ENCODE measurements around the gene CDK15. TPM values are rescaled to one million over a fixed set of nuclear protein-coding genes. Genes with fewer than 3 reads are reported as not detected.
"Not testable (repeated sequence)": the region's sequence is repeated elsewhere in the genome, so short reads cannot be mapped to it uniquely, and the experiment has no call there.

The CDK15 gene
- total RNA-seq, 1 donor from 2014 or later, result not detected

DNA sequence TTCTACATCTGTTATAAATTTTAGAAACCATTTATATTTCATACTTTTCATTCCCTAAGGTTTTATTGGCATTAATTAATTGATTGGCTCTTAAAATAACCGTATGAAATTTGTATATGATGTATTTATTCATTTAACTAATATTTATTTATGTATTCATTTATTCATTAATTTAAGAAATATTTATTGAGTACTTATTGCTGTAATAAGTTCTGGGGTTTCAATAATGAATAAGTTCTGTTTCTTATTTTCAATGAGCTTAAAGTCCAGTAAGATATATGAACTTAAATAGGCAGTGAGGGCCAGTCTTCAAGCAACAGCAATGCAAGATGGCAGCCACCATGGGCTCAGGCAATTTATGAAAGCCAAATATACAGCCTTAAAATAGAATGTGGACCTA is 17.9 kb downstream of the CDK15 start:
- intact Hi-C loops (cut with micrococcal nuclease), result no loop called here

DNA sequence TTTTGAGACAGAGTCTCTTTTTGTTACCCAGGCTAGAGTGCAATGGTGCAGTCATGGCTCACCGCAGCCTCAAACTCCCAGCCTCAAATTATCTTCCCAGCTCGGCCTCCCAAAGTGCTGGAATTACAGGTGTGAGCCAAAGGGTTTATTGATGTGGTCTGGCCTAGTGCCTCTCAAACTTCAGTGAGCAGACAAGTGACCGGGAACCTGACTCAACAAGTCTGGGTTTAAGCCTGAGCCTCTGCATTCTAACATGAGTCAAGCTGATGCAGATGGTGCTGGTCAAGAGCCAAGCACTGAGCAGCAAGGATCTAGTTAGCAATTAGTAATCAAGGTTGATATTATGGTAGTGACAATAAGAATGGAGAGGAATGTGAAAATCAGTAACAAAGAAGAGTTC is 21.3 kb downstream of the CDK15 start:
- intact Hi-C loops (cut with micrococcal nuclease), result loop anchor here (1.0 kb wide), 1 partner anchor 35 kb away; no protein-coding TSS in a partner anchor

DNA sequence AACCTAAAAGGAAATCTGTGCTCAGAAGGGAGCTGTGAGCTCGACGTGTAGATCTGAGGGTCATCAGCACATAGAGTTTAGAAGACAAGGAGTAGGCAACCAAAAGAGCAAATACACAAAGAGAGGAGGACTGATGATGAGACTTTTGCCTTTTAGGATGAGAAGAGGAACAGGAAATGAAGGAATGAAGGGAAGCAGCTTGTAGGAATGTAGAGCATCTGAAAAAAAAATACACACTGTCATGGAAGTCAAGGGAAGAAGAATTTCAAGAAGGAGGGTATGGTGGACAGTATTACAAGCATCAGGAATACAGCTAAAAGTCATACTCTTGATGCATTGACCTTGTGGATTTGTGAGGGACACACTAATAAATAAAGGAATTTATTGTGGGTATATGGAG is 21.9 kb downstream of the CDK15 start:
- intact Hi-C loops (cut with micrococcal nuclease), result no loop called here

GRCh38 chr2:201830666-201831065 is 24.3 kb downstream of the CDK15 start:
- intact Hi-C loops (cut with micrococcal nuclease), result no loop called here

DNA sequence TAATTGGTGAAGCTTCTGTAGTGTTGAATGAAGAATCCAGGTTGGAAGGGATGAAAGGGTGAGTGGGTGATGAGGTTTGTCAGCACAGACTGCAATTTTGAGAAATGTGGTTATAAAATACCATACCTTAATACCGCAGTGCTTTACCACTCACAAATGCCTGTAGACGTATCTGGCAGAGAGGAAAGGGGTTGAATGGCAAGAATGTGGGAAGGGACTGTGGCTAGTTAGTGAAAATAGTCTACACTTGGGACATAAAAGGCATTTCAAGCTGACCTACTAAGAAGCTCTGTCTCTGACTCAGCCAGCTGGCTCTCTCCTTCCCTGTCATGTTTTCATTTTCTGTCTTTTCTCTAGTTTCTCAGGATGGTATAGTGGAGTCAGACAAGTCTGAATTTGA is 25.1 kb downstream of the CDK15 start:
- intact Hi-C loops (cut with micrococcal nuclease), result no loop called here

DNA sequence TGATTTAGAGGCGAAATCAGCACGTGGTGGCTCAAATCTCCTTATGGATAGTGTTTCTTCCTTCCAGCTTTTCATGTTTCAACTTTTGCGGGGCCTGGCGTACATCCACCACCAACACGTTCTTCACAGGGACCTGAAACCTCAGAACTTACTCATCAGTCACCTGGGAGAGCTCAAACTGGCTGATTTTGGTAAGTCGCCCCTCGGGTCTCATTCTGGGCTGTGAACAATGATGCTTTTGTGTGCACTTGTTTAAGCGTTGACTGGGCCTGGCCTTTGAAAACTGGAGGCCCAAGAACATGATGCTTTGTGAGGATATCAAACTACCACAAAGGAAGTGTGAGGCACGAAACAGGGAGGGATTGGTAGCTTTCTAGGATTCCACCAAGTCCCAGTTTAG is 27.4 kb downstream of the CDK15 start:
- intact Hi-C loops (cut with micrococcal nuclease), result no loop called here

DNA sequence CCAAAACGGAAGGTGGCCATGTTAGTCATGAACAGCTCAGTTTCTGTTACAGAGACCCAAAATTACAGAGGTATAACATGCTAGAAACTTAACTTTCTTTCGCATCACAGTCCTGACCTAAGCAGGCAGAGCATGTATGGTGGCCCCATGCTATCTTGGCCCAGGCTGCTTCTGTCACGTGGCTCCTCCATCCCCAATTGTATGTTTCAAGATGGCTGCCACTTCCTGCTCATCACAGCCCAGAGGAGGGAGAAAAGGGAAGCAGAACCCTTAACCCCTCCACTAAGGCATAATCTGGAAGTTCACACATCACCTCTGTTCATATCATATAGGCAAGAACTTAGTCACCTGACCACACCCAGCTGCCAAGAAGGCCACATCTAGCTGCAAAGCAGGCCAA is 28.7 kb downstream of the CDK15 start:
- intact Hi-C loops (cut with micrococcal nuclease), result no loop called here

DNA sequence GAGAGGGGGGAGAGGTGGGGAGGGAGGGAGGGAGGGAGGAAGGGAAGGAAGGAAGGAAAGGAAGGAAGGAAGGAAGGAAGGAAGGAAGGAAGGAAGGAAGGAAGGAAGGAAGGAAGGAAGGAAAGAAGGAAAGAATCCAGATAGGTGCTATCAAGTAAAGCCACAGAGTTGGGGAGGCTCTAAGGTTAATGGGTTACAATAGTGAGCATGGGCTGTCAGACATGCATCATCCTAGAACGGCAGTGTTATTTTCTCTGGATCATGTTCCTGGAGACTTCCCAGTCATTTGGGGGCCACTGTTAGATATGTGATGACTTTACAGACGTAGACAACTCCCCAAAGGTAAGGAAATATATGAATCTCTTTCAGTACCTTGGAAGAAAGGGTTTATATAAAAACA is 31.1 kb downstream of the CDK15 start:
- intact Hi-C loops (cut with micrococcal nuclease), result no loop called here

DNA sequence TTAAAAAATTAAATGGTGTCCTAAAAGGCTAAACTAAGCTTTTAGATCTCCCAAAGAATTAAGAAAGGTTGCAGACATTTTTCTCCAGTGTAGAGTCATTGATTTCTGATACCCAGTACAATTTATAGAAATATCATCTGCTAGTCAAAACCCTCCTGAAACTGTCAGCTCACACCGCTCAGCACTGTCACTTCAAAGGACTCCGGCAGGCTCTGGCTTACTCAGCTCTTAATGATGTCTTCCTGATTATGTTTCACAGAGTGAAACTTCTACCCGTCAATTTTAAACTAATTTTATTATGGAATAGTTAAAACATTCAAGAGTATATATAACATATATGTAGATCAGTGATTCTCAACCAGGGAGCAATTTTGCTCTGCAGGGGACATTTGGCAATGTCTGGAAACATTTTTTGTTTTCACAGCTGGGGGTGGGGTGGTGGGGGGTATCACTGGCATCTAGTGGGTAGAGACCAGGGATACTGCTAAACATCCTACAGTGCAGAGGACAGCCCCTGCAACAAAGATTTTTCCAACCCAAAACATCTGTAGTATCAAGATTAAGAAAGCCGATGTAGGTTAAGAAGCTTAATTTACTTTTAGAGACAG is 31.6 kb downstream of the CDK15 start:
- intact Hi-C loops (cut with micrococcal nuclease), result no loop called here

GRCh38 chr2:201839727-201840126 is 33.4 kb downstream of the CDK15 start:
- intact Hi-C loops (cut with micrococcal nuclease), result no loop called here

- intact Hi-C loops (cut with micrococcal nuclease), result no loop called here
These were observed 34.4 kb downstream of the CDK15 start for GRCh38 chr2:201840726-201841125.

GRCh38 chr2:201842131-201842860 is 36.0 kb downstream of the CDK15 start:
- intact Hi-C loops (cut with micrococcal nuclease), result no loop called here

- intact Hi-C loops (cut with micrococcal nuclease), result not testable (repeated sequence)
These were observed 38.6 kb downstream of the CDK15 start for GRCh38 chr2:201844922-201845321.

GRCh38 chr2:201847481-201847880 is 41.1 kb downstream of the CDK15 start:
- intact Hi-C loops (cut with micrococcal nuclease), result no loop called here

GRCh38 chr2:201852462-201852861 is 46.1 kb downstream of the CDK15 start:
- intact Hi-C loops (cut with micrococcal nuclease), result no loop called here

DNA sequence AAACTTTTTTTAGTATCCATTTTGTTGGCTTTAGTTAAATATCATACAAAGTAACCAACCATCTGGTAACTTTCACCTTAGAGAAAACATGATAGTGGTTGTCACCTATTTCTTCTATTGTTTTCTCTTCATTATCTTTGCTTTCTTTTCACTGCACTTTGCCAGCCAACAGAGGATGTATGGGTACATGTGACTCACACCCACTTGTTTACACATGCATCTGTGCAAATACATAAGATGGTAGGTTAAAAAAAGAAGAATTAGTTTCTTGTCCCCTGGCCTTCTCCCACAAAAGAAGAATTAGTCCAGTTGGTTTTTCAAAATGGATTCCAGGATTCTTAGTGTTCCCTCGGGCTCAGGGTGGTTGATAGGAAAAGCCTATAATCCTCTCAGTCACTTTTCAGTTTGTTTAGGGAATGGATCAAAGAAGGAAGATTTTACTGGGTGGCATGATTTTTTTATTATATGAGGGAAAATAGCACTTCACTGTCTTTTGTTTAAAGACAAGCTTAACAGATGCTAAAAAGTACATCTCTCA is 46.6 kb downstream of the CDK15 start:
- intact Hi-C loops (cut with micrococcal nuclease), result no loop called here

GRCh38 chr2:201854221-201854801 is 48.0 kb downstream of the CDK15 start:
- intact Hi-C loops (cut with micrococcal nuclease), result no loop called here

DNA sequence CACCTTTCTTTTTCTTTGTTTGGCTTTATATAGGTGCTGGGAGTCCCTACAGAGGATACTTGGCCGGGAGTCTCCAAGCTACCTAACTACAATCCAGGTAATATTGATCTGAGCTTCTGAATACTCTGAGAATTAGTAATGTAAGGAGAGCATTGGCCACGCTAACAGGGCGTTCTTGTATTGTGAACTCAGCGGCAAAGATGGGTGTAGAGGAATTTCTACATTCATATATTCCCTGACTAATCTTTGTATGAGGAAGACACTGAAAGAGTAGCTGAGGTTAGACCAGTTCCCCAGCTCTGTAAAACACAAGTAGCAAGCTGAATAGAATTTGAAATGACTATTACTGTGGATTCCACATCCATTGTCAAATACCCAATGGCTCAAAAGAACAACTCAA is 48.5 kb downstream of the CDK15 start:
- intact Hi-C loops (cut with micrococcal nuclease), result no loop called here

DNA sequence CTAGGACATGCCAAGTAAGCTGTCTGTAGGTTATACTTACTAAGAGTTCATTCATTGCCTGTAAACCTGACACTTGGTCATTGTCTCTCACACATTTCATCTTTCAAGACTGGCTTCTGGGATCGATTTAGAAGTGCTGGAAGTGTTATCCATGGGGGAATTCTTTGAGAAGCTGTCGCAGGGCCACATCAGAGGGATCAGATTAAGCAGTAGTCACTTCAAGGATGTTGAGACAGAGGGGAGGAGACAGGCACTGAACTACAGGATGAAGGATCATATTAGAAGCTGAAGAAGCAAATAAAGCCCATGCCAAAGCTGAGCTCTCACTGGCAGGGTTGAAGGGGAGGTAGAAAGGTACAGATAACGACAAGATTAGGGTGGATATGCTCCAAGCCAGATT is 49.0 kb downstream of the CDK15 start:
- intact Hi-C loops (cut with micrococcal nuclease), result no loop called here

DNA sequence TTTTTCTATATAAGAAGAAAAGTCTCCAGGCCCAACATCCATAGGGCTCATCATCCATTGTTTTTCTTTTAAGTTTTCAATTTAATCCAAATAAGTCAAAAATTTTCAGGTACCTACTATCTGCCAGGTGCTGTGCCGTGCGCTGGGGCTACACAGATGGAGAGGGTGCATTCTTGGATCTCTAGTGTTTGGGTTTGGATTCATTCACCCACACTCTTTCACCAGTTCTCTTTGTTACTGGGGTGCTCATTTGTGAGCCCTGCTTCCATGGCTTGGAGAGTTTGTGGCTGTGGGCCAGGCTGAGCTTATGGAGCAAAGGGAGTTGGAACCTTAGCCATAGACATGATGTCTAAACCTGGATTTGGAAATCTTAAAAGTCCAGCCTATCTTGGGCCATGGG is 51.0 kb downstream of the CDK15 start:
- intact Hi-C loops (cut with micrococcal nuclease), result no loop called here

DNA sequence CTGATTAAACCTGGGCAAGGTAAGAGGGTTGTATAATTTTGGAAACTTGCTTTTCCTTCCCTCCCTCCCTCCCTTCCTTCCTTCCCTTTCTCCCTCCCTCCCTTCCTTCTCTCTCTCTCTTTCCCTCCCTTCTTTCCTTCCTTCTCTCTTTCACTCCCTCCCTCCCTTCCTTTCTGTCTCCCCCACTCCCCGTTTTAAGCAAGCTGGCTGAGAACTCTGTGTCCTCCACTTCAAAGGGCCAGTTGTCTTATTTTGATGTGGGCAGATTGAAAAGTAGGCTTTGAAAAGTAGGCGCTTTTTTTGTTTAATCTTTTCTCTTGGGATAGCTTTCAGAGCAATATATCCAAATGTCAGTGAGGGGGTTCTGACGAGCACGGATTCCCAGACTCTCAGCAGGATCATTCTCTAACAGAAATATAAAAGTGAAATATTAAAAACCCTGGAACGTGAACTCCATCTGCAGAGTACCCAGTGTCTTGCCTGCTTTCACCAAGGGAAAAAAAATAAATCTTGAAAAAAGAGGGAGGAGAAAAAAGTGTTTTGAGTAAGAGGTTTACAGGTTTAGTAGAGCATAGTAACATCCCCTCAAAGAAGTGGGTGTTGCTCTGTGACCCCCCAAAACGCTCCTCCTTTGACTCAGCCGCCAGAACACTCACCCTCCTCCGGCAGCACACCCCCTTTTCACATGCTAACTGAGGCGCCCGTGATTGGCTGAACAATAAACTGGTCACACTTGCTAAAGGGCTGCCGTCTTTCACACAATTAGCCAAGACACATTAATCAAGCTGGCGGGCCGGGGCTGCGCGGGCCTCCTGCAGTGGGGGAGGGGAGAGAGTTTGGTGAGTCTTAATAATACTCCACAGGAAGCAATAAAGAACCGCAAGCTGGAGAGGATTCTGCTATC is 52.2 kb downstream of the CDK15 start:
- intact Hi-C loops (cut with micrococcal nuclease), result no loop called here

All from T-helper 1 cell treated with Interleukin-12 subunit alpha and Interleukin-12 subunit beta and Interleukin-4 antibody, amounts not matched to agents 30 ng/mL and 1 ng/mL, for 36 hours (primary cell).